Motor neuron (in vitro differentiated cells): ENCODE data around the gene SELENOO. TPM values are rescaled to one million over a fixed set of nuclear protein-coding genes. Genes with fewer than 3 reads are reported as not detected.
A peak's percentile ranks its signal among the peaks of the same experiment; 100 is the strongest.

Experiments used
- ATAC-seq, 8 experiments: fragments of 200-7000 bp; cut with Tn5 transposase; replicated peaks in 6 of 8; 2 replicates each; pipeline ENCODE4 v1.8.0; 2021; ENCODE audit warnings: mild to moderate bottlenecking in 8 of 8, moderate library complexity in 8 of 8
- H3K27ac ChIP-seq, 2 donors: fragments of 250-450 bp; sonication (Bioruptor Pico); 2 replicates each; pipeline ENCODE4 v1.9.0; 2021; ENCODE audit warnings: antibody characterized with exemption in 2 of 2, mild to moderate bottlenecking in 2 of 2, moderate library complexity in 1 of 2
- H3K4me1 ChIP-seq, 2 donors: fragments of 250-450 bp; sonication (Bioruptor Pico); replicated peaks in 1 of 2; 2 replicates each; pipeline ENCODE4 v1.6.1; 2021; ENCODE audit warnings: antibody characterized with exemption in 2 of 2, mild to moderate bottlenecking in 2 of 2, moderate library complexity in 1 of 2
- H3K4me3 ChIP-seq, 5 donors: fragments of 250-450 bp; sonication (Bioruptor Pico); 2 replicates each; pipeline ENCODE4 v1.9.0; 2021; ENCODE audit warnings: antibody characterized with exemption in 5 of 5, mild to moderate bottlenecking in 5 of 5, moderate library complexity in 4 of 5
- WGBS, 10 experiments: fragments of 450-650 bp; shearing (Covaris generic); methylation state at CpG; one replicate each; pipeline ENCODE4 v1.0.0; 2022; 5-methylcytosine and 5-hydroxymethylcytosine counted together
- in situ Hi-C, 9 experiments: fragments of 400-800 bp; cut with MboI; loops; one replicate each; pipeline ENCODE4 v1.15.0; 2021; ENCODE audit warnings: low sequenced_read_pairs in 9 of 9, low pct_unique_long_range_greater_than_20kb in 2 of 9; ENCODE audit not compliant: unreplicated experiment in 9 of 9
- total RNA-seq, 8 experiments: library from RNA; unstranded; fragments of 300-600 nt; gene quantifications; 2 replicates each; pipeline versions ENCODE4 v1.2.3 to v1.2.4, GENCODE V29; 2022

The SELENOO gene
- total RNA-seq, 8 experiments from 2014 or later, result 7.5 to 32.8 (median 11.2) TPM

GRCh38 chr22:50175921-50176849 lies 24.6 kb upstream of the SELENOO start:
- Histone ChIP-seq H3K27ac (no peak overlapping the region), H3K4me3 (no peak overlapping the region), H3K4me1 (peaks cover 2 to 9% of the 10 kb centered on the region in 2 donors)
- ATAC-seq, result peak in 4 of 8 experiments; percentile 2 to 27 (median 14)
- in situ Hi-C loops, result loop anchor here in 2 of 9 experiments (25.0 kb wide), 1 partner anchor 239 kb away; no protein-coding TSS in a partner anchor
- 0 to 80% (median 67%) methylated on average over 1 to 6 of the region's 27 CpGs; no CpG with 5 or more reads in 2 of the 10 experiments for WGBS, 10 experiments

- Histone ChIP-seq H3K27ac (no peak overlapping the region), H3K4me1 (peaks cover 0 to 4% of the 10 kb centered on the region in 2 donors), H3K4me3 (no peak overlapping the region)
- ATAC-seq, result no peak
- WGBS, 10 experiments, result 94 to 100% (median 96%) methylated on average over 4 to 49 of the region's 76 CpGs; no CpG with 5 or more reads in 2 of the 10 experiments
- in situ Hi-C loops, result loop anchor here in 2 of 9 experiments (25.0 kb wide), 1 partner anchor 240 kb away; no protein-coding TSS in a partner anchor
These were observed 23.8 kb upstream of the SELENOO start for GRCh38 chr22:50176850-50177536.

GRCh38 chr22:50177537-50178470 lies 23.0 kb upstream of the SELENOO start:
- ATAC-seq, result peak in 2 of 8 experiments; percentile 4 to 7
- 42 to 95% (median 85%) methylated on average over 2 to 36 of the region's 98 CpGs; no CpG with 5 or more reads in 4 of the 10 experiments for WGBS, 10 experiments
- H3K4me1 ChIP-seq, result peaks cover 0 to 3% of the 10 kb centered on the region in 2 donors
- H3K4me3 ChIP-seq, result no peak overlapping the region
- H3K27ac ChIP-seq, result no peak overlapping the region
- in situ Hi-C loops, result loop anchor here in 2 of 9 experiments (25.0 kb wide), 1 partner anchor 241 kb away; no protein-coding TSS in a partner anchor

GRCh38 chr22:50178471-50178864 lies 22.3 kb upstream of the SELENOO start:
- Histone ChIP-seq H3K4me3 (no peak overlapping the region), H3K4me1 (peaks cover 0 to 3% of the 10 kb centered on the region in 2 donors), H3K27ac (no peak overlapping the region)
- no peak for ATAC-seq
- 60% methylated on average over 1 of the region's 22 CpGs; no CpG with 5 or more reads in 9 of the 10 experiments for WGBS, 10 experiments
- in situ Hi-C loops, result loop anchor here in 2 of 9 experiments (25.0 kb wide), 1 partner anchor 241 kb away; no protein-coding TSS in a partner anchor

- 33 to 100% (median 83%) methylated on average over 3 to 14 of the region's 64 CpGs; no CpG with 5 or more reads in 6 of the 10 experiments for WGBS, 10 experiments
- ATAC-seq, result no peak
- peaks cover 0 to 8% of the 10 kb centered on the region in 2 donors for H3K4me1 ChIP-seq
- H3K4me3 ChIP-seq, result no peak overlapping the region
- in situ Hi-C loops, result loop anchor here in 2 of 9 experiments (25.0 kb wide), 1 partner anchor 242 kb away; no protein-coding TSS in a partner anchor
- no peak overlapping the region for H3K27ac ChIP-seq
These were observed 21.6 kb upstream of the SELENOO start for GRCh38 chr22:50178871-50179869.

GRCh38 chr22:50179937-50180726 lies 20.7 kb upstream of the SELENOO start:
- peaks cover 0 to 11% of the 10 kb centered on the region in 2 donors for H3K4me1 ChIP-seq
- no peak for ATAC-seq
- H3K4me3 ChIP-seq, result no peak overlapping the region
- in situ Hi-C loops, result loop anchor here in 2 of 9 experiments (25.0 kb wide), 1 partner anchor 243 kb away; no protein-coding TSS in a partner anchor
- no peak overlapping the region for H3K27ac ChIP-seq
- 53 to 100% (median 87%) methylated on average over 2 to 12 of the region's 39 CpGs; no CpG with 5 or more reads in 3 of the 10 experiments for WGBS, 10 experiments

GRCh38 chr22:50180727-50181521 lies 19.9 kb upstream of the SELENOO start:
- in situ Hi-C loops, result loop anchor here in 2 of 9 experiments (25.0 kb wide), 1 partner anchor 244 kb away; no protein-coding TSS in a partner anchor
- no peak for ATAC-seq
- Histone ChIP-seq H3K4me1 (peaks cover 0 to 14% of the 10 kb centered on the region in 2 donors), H3K27ac (no peak overlapping the region), H3K4me3 (no peak overlapping the region)
- WGBS, 10 experiments, result 80 to 94% (median 88%) methylated on average over 1 to 16 of the region's 27 CpGs; no CpG with 5 or more reads in 4 of the 10 experiments

GRCh38 chr22:50182176-50183081 lies 18.4 kb upstream of the SELENOO start:
- Histone ChIP-seq H3K27ac (no peak overlapping the region), H3K4me3 (no peak overlapping the region), H3K4me1 (peaks cover 7 to 16% of the 10 kb centered on the region in 2 donors)
- WGBS, 10 experiments, result 78 to 94% (median 87%) methylated on average over 4 to 6 of the region's 31 CpGs; no CpG with 5 or more reads in 7 of the 10 experiments
- in situ Hi-C loops, result loop anchor here in 2 of 9 experiments (25.0 kb wide), 1 partner anchor 245 kb away; no protein-coding TSS in a partner anchor
- no peak for ATAC-seq
